Ascending aorta (tissue), 2 donors: Measurements from ENCODE around the gene FHIT. TPM values are rescaled to one million over a fixed set of nuclear protein-coding genes. Genes with fewer than 3 reads are reported as not detected.

Source experiments
- DNase-seq, 2 donors: peaks; one replicate each; pipeline ENCODE4 v3.0.0-alpha.2; 2019; ENCODE audit warnings: low spot score in 2 of 2
- H3K27ac ChIP-seq, 2 donors: fragments of 200-600 bp; sonication (generic); one replicate each; pipeline ENCODE4 v1.5.1; 2016 to 2017; ENCODE audit warnings: mild to moderate bottlenecking in 1 of 2
- H3K27me3 ChIP-seq: fragments of 200-600 bp; sonication (generic); one replicate; pipeline ENCODE4 v1.5.1; 2017
- H3K36me3 ChIP-seq, 2 donors: fragments of 200-600 bp; sonication (generic); one replicate each; pipeline ENCODE4 v1.5.1; 2016
- H3K4me1 ChIP-seq, 2 donors: fragments of 200-600 bp; sonication (generic); one replicate each; pipeline ENCODE4 v1.5.1; 2016 to 2017; ENCODE audit warnings: mild to moderate bottlenecking in 1 of 2
- H3K4me3 ChIP-seq, 2 donors: fragments of 200-600 bp; sonication (generic); one replicate each; pipeline ENCODE4 v1.5.1; 2016 to 2017; ENCODE audit warnings: mild to moderate bottlenecking in 1 of 2
- H3K9me3 ChIP-seq, 2 donors: fragments of 200-600 bp; sonication (generic); one replicate each; pipeline ENCODE4 v1.5.1; 2016
- intact Hi-C: fragments of 100-400 bp; cut with DNase I; formaldehyde crosslinking; loops from one replicate; pipeline ENCODE4 v1.15.1; 2023
- total RNA-seq: library from RNA; depleted of rRNA; stranded (reverse); fragments of >200 nt; gene quantifications from one replicate; pipeline ENCODE4 v1.1.0, GENCODE V29; 2016
- TF ChIP-seq, protein P1 (sequence below), 3 experiments: fragments of 200-600 bp in 2 of 3; fragments of 450-650 bp in 1 of 3; sonication (generic) in 2 of 3; IDR thresholded peaks; one replicate each; pipeline ENCODE4 v1.5.1; 2016 to 2019; ENCODE audit warnings: antibody characterized with exemption in 3 of 3, mild to moderate bottlenecking in 1 of 3, moderate library complexity in 1 of 3

Gene FHIT
- total RNA-seq, 1 donor from 2014 or later: 0.21 TPM

DNA sequence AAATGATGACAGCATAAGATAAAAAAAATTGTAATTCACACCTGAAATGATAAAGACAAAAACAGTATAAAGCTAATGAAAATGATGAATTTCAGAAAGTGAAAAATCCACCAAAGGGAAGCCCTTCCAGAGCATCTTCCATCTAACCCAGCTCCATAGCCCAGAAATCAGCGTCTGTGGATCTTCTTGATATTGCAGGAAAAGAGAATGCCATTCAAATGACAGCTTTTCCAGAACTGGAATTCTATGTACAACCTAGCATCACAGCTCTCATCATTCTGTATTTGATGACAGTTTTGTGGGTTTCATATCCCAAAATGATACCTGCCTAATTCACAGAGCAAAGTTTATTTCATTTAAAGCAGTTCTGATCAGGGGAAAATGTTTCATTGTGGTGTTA is 267.3 kb downstream of the FHIT start:
- Histone ChIP-seq H3K9me3 (peaks cover 0 to 5% of the 10 kb centered on the region in 2 donors), H3K4me1 (no peaks in the 10 kb centered on the region), H3K27ac (no peak overlapping the region), H3K36me3 (no peaks in the 10 kb centered on the region), H3K27me3 (no peaks in the 10 kb centered on the region), H3K4me3 (no peak overlapping the region)
- TF ChIP-seq, protein P1, sequence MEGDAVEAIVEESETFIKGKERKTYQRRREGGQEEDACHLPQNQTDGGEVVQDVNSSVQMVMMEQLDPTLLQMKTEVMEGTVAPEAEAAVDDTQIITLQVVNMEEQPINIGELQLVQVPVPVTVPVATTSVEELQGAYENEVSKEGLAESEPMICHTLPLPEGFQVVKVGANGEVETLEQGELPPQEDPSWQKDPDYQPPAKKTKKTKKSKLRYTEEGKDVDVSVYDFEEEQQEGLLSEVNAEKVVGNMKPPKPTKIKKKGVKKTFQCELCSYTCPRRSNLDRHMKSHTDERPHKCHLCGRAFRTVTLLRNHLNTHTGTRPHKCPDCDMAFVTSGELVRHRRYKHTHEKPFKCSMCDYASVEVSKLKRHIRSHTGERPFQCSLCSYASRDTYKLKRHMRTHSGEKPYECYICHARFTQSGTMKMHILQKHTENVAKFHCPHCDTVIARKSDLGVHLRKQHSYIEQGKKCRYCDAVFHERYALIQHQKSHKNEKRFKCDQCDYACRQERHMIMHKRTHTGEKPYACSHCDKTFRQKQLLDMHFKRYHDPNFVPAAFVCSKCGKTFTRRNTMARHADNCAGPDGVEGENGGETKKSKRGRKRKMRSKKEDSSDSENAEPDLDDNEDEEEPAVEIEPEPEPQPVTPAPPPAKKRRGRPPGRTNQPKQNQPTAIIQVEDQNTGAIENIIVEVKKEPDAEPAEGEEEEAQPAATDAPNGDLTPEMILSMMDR (IDR thresholded peaks at IDR 0.05): no peak
- no peak for DNase-seq
- intact Hi-C loops: no loop called here

DNA sequence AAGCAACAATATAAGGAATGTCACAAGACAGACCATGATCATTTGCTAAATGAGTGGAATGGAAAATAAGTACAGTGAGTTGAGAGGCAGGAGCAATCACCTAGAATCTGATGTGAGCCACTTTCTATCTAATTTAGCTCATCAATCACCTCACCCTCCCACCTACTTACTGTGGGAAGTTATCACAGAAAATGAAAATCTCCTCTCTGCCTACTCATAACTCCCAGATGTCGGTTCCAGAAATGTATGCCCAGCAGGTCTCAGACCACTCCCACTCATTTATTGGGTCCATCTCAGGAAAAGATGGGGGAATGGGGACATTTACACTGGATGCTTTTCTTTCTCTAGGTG is 270.9 kb downstream of the FHIT start:
- intact Hi-C loops: no loop called here
- Histone ChIP-seq H3K4me1 (no peaks in the 10 kb centered on the region), H3K36me3 (no peaks in the 10 kb centered on the region), H3K4me3 (no peak overlapping the region), H3K9me3 (peaks cover 0 to 5% of the 10 kb centered on the region in 2 donors), H3K27me3 (no peaks in the 10 kb centered on the region), H3K27ac (no peak overlapping the region)
- DNase-seq: no peak
- TF ChIP-seq, protein P1 (IDR thresholded peaks at IDR 0.05): no peak

DNA sequence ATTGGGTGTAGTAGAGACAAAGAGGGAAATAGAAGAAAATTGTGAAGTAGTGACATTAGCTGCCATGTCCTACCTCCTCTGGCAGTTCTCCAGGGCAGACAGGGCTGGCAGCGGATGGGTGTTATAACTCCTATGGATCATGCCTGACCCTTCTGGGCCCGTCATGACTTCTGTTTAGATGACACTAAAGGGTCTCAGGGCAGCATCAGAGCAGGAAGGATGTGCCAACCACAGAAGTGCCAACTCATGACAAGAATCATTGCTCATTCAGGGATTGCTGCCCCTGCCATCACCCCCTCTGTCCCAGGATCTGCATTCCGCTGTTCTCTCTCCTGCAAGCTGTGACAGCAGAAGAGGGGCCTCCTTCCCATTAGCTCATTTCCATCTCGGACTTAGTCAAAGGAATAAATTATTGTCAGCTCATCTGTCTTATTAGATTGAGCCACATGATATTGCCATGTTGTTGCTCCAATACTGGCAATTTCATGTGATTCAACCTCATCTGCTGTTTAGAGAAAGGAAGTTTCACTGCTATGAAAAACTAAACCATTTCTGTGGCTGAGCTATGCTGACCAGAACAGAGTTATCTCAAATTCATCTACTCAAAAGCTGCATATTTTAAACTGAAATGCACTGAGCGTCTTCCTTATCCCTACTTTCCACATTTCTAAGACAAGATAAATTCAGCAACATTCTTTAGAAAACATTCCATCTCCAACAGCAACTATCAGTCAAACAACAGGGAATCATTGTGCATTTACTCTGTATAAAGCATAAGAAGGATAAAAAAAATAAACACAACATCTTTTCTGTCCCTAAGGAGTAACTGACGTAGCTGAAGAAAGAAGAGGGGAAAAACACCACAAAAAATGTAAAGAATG is 271.6 kb downstream of the FHIT start:
- no peak overlapping the region for H3K4me3 ChIP-seq
- peaks cover 0 to 5% of the 10 kb centered on the region in 2 donors for H3K9me3 ChIP-seq
- no peak for DNase-seq
- no peaks in the 10 kb centered on the region for H3K4me1 ChIP-seq
- H3K36me3 ChIP-seq: no peaks in the 10 kb centered on the region
- TF ChIP-seq, protein P1 (IDR thresholded peaks at IDR 0.05): no peak
- intact Hi-C loops: no loop called here
- no peak overlapping the region for H3K27ac ChIP-seq
- H3K27me3 ChIP-seq: no peaks in the 10 kb centered on the region

DNA sequence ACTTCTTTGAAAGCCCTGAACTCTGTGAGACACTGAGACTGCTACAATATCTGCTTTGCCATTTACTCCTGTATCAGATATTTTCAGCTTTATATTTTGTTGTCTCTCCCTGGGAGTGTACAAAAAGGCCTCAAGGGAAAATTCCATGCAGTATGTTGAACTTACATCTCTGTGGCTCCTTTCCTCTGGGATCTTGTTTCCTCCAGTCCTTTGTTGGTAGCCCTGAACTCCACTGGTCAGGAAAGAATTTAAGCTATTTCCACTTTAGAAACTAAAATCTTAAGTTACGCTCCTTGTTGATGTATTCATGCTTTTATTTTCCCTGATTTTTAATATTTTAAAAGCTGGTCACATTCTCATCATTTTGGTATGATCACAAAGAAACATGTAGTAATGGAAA is 277.9 kb downstream of the FHIT start:
- no peak overlapping the region for H3K27ac ChIP-seq
- no peak overlapping the region for H3K4me3 ChIP-seq
- no peak for DNase-seq
- no peaks in the 10 kb centered on the region for H3K36me3 ChIP-seq
- TF ChIP-seq, protein P1 (IDR thresholded peaks at IDR 0.05): no peak
- intact Hi-C loops: no loop called here
- H3K9me3 ChIP-seq: peaks cover 0 to 12% of the 10 kb centered on the region in 2 donors
- no peaks in the 10 kb centered on the region for H3K4me1 ChIP-seq
- no peaks in the 10 kb centered on the region for H3K27me3 ChIP-seq

DNA sequence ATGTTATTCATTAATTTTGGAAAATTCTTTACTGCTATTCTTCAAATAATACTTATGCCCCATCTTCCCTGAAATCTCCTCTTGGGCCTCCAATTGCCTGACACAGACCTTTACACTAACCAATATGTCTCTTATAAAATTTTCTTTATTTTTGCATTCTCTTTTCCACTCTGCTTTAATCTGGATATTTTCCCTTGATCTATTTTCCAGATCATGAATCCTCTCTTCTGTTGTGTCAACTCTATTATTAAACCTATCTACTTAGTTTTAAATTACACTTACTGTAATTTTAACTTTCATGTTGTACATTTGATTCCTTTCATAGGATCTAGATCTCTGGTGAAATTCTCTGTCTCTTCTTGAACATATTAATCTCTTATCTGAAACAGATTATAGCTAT is 278.7 kb downstream of the FHIT start:
- H3K4me3 ChIP-seq: no peak overlapping the region
- no peaks in the 10 kb centered on the region for H3K4me1 ChIP-seq
- H3K27ac ChIP-seq: no peak overlapping the region
- TF ChIP-seq, protein P1 (IDR thresholded peaks at IDR 0.05): no peak
- H3K27me3 ChIP-seq: no peaks in the 10 kb centered on the region
- peaks cover 0 to 12% of the 10 kb centered on the region in 2 donors for H3K9me3 ChIP-seq
- intact Hi-C loops: no loop called here
- no peaks in the 10 kb centered on the region for H3K36me3 ChIP-seq
- DNase-seq: no peak
